ENCODE results near the gene CTXN2.

Gene CTXN2

GRCh38 chr15:48177383-48177765, 14.1 kb upstream of the CTXN2 start:
- ChIA-PET POLR2A (no interaction called here), CTCF (interaction anchor here (1.3 kb wide), 1 partner anchor 21 kb away, joined by 4 read pairs; no protein-coding TSS in a partner anchor)
- TF ChIP-seq CTCF (IDR thresholded peaks at IDR 0.05; ENCODE audit: insufficient read depth, low read length, missing control alignments), result no peak
- DNase-seq (ENCODE audit: low read depth, low spot score), result no peak
- peak overlapping the region; percentile 61 for H3K4me3 ChIP-seq (ENCODE audit: low read depth, low read length)

GRCh38 chr15:48177766-48178647, 13.5 kb upstream of the CTXN2 start, which contains the start of gene MYEF2:
Gene MYEF2 (minus strand): TSS chr15:48178295. CDS start chr15:48178237, 58 bp downstream.
- CTCF ChIA-PET, result interaction anchor here (1.3 kb wide), 1 partner anchor 22 kb away, joined by 4 read pairs; no protein-coding TSS in a partner anchor
- no peak for TF ChIP-seq CTCF (IDR thresholded peaks at IDR 0.05; ENCODE audit: insufficient read depth, low read length, missing control alignments)
- DNase-seq (ENCODE audit: low read depth, low spot score), result no peak

GRCh38 chr15:48178648-48178931, 12.9 kb upstream of the CTXN2 start:
- DNase-seq (ENCODE audit: low read depth, low spot score), result no peak
- CTCF ChIA-PET, result interaction anchor here (0.8 kb wide), 1 partner anchor 107 kb away, joined by 3 read pairs; no protein-coding TSS in a partner anchor
- POLR2A ChIA-PET, result no interaction called here
- peak overlapping the region; percentile 61; the same call in 1 of the 2 replicates for H3K4me3 ChIP-seq (ENCODE audit: low read depth, low read length)
- TF ChIP-seq CTCF (IDR thresholded peaks at IDR 0.05; ENCODE audit: insufficient read depth, low read length, missing control alignments), result no peak

More at GRCh38 chr15:48177766-48178647, 13.5 kb upstream of the CTXN2 start, which contains the start of gene MYEF2:
- peak within 1 kb of the TSS; percentile 61 for H3K4me3 ChIP-seq (ENCODE audit: low read depth, low read length)
- POLR2A ChIA-PET, result no interaction called here

- DNase-seq (ENCODE audit: low read depth, low spot score), result no peak
- POLR2A ChIA-PET, result no interaction called here
- no peak overlapping the region for H3K4me3 ChIP-seq (ENCODE audit: low read depth, low read length)
- no peak for TF ChIP-seq CTCF (IDR thresholded peaks at IDR 0.05; ENCODE audit: insufficient read depth, low read length, missing control alignments)
- CTCF ChIA-PET, result no interaction called here
These were observed 8.7 kb upstream of the CTXN2 start for GRCh38 chr15:48182749-48183148.

GRCh38 chr15:48185529-48185928, 5.9 kb upstream of the CTXN2 start:
- no peak overlapping the region for H3K4me3 ChIP-seq (ENCODE audit: low read depth, low read length)
- no peak for TF ChIP-seq CTCF (IDR thresholded peaks at IDR 0.05; ENCODE audit: insufficient read depth, low read length, missing control alignments)
- CTCF ChIA-PET, result no interaction called here

GRCh38 chr15:48186271-48186670, 5.2 kb upstream of the CTXN2 start:
- no peak for TF ChIP-seq CTCF (IDR thresholded peaks at IDR 0.05; ENCODE audit: insufficient read depth, low read length, missing control alignments)
- ChIA-PET CTCF (no interaction called here), POLR2A (no interaction called here)
- no peak overlapping the region for H3K4me3 ChIP-seq (ENCODE audit: low read depth, low read length)
- no peak for DNase-seq (ENCODE audit: low read depth, low spot score)

More at GRCh38 chr15:48185529-48185928, 5.9 kb upstream of the CTXN2 start:
- POLR2A ChIA-PET, result no interaction called here
- DNase-seq (ENCODE audit: low read depth, low spot score), result no peak
